NB4 (cell line): Measurements from ENCODE around the gene NLRP6.

ENCODE experiments used
- POLR2A ChIP-seq: IDR thresholded peaks from 2 replicates; pipeline ENCODE4 v1.6.1; 2011; ENCODE audit warnings: mild to moderate bottlenecking; ENCODE audit not compliant: insufficient read length; ENCODE audit errors: extremely low read depth
- TF ChIP-seq, protein P1 (sequence below): IDR thresholded peaks from one replicate; pipeline ENCODE4 v1.5.1; 2012; ENCODE audit warnings: low read depth, low read length
- TF ChIP-seq, protein P2 (sequence below): IDR thresholded peaks from 2 replicates; pipeline ENCODE4 v1.6.1; 2011; ENCODE audit warnings: low read depth, low read length

DNA sequence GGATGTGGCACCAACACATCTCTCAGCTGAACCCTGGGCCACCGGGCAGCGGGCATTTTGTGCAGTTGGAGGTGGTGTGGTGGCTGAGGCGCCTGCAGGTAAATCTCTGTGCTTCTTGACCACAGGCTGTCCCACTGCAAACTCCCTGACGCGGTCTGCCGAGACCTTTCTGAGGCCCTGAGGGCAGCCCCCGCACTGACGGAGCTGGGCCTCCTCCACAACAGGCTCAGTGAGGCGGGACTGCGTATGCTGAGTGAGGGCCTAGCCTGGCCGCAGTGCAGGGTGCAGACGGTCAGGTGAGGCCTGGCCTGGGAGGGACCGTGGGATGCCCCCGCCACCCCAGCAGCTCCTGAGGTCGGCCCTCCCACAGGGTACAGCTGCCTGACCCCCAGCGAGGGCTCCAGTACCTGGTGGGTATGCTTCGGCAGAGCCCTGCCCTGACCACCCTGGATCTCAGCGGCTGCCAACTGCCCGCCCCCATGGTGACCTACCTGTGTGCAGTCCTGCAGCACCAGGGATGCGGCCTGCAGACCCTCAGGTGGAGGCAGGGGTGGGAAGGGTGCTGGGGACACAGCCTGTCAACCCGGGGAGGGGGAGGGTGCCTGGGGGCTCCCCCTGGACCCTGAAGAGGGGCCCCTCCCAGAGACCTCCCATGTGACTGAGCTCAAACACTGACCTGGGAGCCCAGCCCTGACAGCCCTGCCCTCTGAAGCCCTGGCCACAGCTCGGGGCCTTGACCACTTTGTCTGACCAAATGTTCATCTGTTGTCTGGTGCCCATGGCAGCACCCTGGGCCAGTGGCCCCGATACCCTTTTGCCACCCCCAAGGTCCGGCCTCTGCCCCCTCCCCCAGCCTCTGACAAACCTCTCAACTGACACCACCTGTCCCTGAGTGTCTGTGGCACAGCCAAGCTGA is 6.2 kb downstream of the NLRP6 start:
- TF ChIP-seq, protein P1, sequence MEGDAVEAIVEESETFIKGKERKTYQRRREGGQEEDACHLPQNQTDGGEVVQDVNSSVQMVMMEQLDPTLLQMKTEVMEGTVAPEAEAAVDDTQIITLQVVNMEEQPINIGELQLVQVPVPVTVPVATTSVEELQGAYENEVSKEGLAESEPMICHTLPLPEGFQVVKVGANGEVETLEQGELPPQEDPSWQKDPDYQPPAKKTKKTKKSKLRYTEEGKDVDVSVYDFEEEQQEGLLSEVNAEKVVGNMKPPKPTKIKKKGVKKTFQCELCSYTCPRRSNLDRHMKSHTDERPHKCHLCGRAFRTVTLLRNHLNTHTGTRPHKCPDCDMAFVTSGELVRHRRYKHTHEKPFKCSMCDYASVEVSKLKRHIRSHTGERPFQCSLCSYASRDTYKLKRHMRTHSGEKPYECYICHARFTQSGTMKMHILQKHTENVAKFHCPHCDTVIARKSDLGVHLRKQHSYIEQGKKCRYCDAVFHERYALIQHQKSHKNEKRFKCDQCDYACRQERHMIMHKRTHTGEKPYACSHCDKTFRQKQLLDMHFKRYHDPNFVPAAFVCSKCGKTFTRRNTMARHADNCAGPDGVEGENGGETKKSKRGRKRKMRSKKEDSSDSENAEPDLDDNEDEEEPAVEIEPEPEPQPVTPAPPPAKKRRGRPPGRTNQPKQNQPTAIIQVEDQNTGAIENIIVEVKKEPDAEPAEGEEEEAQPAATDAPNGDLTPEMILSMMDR, result no peak
- no peak for TF ChIP-seq POLR2A
- TF ChIP-seq, protein P2, sequence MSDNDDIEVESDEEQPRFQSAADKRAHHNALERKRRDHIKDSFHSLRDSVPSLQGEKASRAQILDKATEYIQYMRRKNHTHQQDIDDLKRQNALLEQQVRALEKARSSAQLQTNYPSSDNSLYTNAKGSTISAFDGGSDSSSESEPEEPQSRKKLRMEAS, result no peak
